Tibial nerve (tissue), 4 donors: ENCODE measurements around the gene RNF145.

ENCODE experiments used
- CTCF ChIP-seq, 5 experiments: fragments of 200-600 bp in 3 of 5; fragments of 450-650 bp in 2 of 5; sonication (generic) in 3 of 5; IDR thresholded peaks; one replicate each; pipeline ENCODE4 v1.5.1; 2016 to 2019; ENCODE audit warnings: antibody characterized with exemption in 5 of 5, mild to moderate bottlenecking in 3 of 5, moderate library complexity in 2 of 5
- EP300 ChIP-seq, 2 donors: sonication (generic); formaldehyde crosslinking; IDR thresholded peaks; one replicate each; pipeline ENCODE4 v1.6.1; 2017; ENCODE audit warnings: antibody characterized with exemption in 2 of 2, mild to moderate bottlenecking in 1 of 2
- POLR2A ChIP-seq, 2 donors: fragments of 450-650 bp; IDR thresholded peaks; one replicate each; pipeline ENCODE4 v1.6.1; 2017; ENCODE audit warnings: antibody characterized with exemption in 2 of 2, mild to moderate bottlenecking in 2 of 2, moderate library complexity in 2 of 2

DNA sequence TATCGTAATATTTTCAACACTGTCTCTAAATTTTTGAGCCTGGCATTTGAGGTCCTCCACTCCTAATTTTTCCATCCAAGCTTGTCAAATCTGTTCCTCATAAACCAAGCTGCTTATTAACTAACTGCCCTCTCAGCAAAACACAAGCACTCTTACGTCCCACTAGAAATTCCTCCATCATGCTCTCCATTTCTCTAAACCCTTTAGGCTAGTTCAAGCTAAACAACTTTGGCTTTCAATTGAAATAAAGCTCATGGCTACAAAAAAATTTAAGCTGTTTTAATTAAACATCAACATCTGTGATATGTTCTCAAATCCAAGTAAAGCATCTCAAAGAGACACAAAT, 45.7 kb downstream of the RNF145 start:
- TF ChIP-seq CTCF (IDR thresholded peaks at IDR 0.05), result no peak
- no peak for TF ChIP-seq EP300 (IDR thresholded peaks at IDR 0.05)
- TF ChIP-seq POLR2A (IDR thresholded peaks at IDR 0.05), result no peak
